HG02763 (cell line): ENCODE results near the gene CHKB.
"Not testable (repeated sequence)": the region's sequence is repeated elsewhere in the genome, so short reads cannot be mapped to it uniquely, and the experiment has no call there.

ENCODE experiments used
- ATAC-seq: cut with Tn5 transposase; IDR thresholded peaks from one replicate; pipeline ENCODE4 v1.9.1; 2021; ENCODE audit warnings: mild to moderate bottlenecking, moderate library complexity; ENCODE audit not compliant: unreplicated experiment

The CHKB gene

GRCh38 chr22:50550395-50550794 is 32.3 kb downstream of the CHKB start:
- no peak for ATAC-seq

GRCh38 chr22:50548921-50549790 is 33.5 kb downstream of the CHKB start:
- no peak for ATAC-seq

- no peak for ATAC-seq
Measured at GRCh38 chr22:50548040-50548920, 34.4 kb downstream of the CHKB start.

DNA sequence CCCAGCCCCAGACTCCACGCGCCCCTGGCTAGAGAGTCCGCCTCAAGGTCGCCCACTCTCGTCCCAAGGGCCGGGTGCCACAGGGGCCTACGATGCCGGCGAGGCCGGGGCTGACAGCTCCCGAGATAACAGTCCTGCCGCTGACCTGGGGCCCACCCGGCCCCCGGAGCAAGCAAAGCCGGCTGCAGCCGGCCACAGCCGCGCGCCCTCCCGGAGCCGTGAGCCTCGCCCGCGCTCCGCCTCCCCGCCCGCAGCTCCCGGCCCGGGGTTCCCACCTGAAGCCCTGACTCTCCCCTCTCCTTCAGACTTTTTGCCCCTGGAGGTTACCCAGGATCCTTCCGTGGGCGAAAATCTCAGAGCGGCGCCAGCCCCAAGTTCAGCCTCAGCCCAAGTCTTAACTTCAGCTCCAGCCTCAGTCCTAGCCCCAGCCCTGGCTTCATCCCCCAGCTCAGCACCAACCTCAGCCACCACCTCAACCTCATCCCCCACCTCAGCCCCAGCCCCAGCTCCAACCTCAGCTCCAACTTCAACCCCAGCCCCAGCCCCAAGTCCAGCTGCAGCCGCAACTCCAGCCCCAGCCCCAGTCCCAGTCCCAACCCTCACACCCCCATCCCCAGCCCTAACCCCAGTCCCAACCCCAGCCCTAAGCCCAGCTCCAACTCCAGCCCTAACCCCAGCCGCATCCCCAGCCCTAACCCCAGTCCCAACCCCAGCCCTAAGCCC is 35.2 kb downstream of the CHKB start:
- ATAC-seq = no peak

DNA sequence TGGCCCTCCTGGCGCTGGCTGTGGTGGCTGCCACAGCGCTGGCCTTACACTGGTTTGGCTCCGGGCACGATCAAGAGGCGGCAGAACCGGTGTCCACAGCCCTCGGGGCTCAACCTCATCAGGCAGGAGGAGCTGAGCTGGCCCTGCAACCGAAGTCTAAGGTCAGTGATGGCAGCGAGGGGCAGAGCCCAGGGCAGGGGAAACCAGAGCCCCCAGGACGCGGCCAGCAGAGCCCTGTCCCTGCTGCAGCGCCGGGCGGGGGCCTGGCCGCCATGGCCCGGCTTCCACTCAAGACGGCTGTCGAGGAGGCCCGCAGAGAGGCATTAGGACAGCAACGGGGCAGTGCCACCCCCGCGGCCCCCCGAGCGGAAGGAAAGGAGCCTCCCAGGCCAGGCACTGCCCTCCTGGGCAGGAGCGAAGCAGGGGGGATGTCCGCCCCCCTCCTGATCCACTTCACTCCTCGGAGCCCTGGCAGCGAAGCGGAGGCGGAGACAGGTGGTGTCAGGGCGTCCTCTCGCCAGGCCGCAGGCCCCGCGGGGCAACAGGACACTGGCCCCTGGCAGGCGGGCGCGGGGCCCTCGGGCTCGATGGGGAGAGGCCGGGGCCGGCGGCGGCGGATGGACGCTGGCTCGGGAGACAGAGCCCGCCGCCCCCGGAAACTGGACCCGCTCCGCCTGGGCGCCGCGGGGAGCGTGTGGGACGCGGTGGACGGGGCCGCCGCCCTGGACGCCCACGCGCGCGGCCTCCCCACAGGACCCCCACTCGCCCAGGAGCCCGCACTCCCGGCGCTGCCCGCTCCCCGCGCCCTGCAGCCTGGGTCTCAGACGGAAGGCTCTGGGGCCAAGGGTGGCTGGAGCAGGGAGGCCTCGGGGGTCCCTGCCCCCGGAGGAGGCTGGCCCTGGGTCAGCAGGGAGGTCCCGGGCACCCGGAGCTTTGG is 36.1 kb downstream of the CHKB start:
- ATAC-seq = no peak

DNA sequence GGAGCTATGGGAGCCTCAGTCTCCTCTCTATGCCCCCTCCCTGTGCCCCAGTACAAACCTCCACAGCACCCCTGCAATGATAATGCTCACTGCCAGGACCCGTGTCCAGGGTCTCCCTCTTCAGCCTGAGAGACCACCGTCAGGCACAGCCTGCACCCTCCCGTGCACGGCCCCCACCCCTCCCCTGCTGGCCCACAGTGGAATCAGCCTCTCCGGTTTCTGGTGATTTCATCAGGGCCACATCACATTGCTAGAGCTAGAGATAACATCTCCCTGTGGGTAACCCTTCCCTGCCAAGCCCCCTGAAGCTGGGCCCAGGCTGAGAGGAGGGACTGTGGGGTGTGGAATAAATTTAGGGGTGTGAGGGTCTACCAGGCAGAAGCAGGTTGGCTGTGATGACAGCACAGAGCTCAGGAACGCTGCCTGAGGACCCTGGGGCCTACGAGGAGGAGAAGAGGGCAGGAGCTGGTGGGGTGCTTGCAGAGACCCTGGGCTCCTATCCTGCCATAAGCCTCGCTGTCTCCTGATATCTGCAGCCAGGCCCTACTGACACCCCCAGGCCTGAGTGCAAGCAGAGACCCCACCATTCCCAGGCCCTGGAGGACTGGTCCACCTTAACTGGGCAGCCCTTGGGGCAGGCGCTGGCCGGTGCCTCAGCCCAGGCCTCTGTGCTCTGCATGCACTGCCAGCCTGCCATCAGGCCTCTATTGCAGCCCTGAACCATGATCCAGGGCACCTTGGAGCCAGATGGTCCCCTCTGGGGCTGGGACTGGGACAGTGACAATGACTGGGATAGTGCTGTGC is 36.9 kb downstream of the CHKB start, which contains the start of gene KLHDC7B:
KLHDC7B (plus strand) TSS at position 378 of the 804 bp plus-strand sequence; CDS start at position 723, 345 bp downstream.
- ATAC-seq = no peak

DNA sequence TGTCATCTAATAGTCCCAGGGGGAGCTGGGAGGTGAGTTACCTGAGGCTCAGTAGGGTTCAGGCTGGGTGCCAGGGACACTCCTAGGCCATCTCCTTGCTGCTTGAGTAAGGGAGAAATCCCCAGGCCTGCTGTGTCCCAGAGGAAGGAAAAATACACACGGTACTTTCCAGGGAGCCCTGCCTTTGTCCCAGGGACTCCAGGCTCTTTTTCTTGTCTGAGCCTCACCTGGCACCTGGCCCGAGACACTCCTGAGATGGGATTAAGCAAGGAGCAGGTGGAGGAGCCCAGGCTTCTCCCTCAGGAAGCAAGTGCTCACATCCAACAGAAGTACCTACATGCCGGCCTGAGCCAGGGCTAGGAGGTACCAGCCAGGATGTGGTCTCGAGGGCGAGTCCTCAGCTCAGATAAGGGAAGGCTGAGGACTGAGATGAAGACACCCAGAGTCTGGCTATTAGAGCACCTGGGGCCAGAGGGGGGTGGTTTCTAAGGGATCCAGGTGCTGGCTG is 37.8 kb downstream of the CHKB start:
- ATAC-seq = no peak

- no peak for ATAC-seq
Measured at GRCh38 chr22:50544078-50544745, 38.4 kb downstream of the CHKB start.

GRCh38 chr22:50542416-50542927 is 40.2 kb downstream of the CHKB start:
- ATAC-seq = no peak

DNA sequence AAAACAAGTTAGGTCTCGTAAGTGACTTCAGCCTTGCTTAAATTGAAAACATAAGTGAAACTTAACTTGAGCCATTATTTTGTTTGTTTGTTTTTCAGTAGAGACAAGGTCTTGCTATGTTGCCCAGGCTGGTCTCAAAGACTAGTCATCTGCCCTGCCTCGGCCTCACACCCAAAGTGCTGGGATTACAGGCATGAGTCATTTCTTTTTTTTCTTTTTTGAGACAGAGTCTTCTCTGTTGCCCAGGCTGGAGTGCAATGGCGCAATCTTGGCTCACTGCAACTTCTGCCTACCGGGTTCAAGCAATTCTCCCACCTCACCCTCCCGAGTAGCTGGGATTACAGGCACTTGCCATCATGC is 41.0 kb downstream of the CHKB start:
- ATAC-seq = not testable (repeated sequence)

GRCh38 chr22:50540381-50540780 is 42.3 kb downstream of the CHKB start:
- ATAC-seq = no peak

DNA sequence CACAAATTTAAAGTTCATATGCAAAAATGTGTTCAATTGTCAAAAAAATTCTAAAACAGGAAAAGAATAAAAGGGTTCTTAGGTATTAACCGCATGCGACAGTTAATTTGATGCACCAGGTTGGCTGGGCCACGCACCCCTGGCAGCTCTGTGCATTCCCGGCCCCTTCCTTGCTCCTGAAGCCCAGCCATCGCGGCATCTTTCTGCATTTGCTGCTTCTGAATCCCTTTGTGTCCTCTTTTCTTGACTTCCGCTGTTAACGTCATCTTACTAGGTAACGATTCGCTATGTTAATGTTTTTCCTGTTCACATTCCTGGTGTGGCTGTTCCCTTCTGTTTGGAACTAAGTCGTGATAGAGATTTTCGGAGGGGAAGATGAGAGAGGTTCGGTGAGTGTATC is 44.9 kb downstream of the CHKB start:
- ATAC-seq = no peak

DNA sequence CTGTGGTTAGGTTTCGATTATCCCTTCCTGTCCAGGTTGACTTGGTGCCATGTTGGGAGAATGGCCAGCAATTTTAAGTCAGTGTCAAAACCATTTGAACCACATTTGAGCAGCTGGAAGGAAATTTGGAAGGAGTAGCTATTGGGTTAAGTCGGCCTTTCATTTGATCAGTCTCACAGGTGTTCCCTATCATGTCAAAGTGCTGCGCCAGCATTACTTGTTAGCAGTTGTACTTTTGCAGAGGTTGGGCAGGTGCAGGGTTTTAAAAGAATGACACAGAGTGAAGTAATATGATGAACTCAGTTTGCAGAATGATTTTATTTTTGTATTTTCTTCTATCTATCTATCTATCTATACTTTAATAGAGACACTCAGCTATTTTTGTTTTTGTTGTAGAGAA is 46.4 kb downstream of the CHKB start:
- no peak for ATAC-seq

- ATAC-seq = no peak
Measured at GRCh38 chr22:50535113-50535512, 47.5 kb downstream of the CHKB start.

DNA sequence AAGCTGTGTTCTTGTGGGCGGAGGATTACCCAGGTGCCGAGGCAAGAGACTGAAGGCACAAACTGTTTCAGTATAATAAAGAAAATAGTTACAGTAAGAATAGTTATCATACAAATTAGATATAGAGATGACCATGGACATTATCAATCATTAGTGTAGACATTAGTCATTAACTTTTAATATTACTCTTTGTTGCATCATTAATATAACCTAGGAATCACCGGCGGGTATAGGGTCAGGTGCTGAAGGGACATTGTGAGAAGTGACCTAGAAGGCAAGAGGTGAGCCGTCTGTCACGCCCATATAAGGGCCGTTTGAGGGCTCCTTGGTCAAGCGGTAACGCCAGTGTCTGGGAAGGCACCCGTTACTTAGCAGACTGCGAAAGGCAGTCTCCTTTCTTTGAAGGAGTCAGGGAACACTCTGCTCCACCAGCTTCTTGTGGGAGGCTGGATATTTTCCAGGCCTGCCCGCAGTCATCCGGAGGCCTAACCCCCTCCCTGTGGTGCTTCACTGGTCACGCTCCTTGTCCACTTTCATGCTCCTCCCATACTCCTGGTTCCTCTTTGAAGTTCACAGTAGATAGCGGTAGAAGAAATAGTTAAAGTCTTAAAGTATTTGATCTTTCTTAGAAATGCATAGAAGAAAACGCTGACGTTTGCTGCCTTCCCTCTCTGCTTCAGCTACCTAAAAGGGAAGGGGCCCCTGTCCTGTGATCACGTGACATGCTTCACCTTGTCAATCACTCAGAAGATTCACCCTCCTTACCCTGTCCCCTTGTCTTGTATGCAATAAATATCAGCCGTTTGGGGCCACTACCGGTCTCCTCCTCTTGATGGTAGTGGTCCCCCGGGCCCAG is 48.6 kb downstream of the CHKB start:
- ATAC-seq = not testable (repeated sequence)

DNA sequence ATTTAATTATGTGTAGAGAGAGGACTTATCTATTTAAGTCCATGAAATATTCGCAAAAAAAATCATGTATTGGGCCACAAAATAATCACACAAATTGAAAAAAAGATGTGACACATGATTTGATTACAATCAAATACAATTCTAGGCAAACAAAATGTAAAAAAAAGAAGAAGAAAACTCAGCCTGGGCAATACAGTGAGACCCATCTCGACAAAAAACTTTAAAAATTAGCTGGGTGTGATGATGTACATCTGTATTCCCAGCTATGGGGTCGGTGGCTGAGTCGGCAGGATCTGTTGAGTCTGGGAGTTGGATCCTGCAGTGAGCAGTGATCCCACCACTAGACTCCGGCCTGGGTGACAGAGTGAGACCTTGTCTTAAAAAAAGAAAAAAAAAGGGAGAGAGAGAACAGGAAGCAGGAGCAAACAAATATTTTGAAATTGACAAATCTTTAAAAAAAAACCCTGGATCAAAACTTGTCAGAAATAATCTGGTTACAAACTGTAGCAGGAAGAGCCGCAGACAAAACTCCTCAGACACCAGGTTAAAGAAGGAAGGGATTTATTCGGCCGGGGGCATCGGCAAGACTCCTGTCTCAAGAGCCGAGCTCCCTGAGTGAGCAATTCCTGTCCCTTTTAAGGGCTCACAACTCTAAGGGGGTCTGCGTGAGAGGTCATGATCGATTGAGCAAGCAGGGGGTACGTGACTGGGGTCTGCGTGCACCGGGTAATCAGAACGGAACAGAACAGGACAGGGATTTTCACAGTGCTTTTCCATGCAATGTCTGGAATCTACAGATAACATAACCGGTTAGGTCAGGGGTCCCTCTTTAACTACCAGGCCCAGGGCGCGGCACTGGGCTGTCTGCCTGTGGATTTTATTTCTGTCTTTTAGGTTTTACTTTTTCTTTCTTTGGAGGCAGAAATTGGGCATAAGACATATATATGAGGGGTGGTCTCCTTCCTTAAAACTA is 49.5 kb downstream of the CHKB start:
- ATAC-seq = no peak
